H1 (cell line): ENCODE measurements around the gene ALPP. TPM values are rescaled to one million over a fixed set of nuclear protein-coding genes. Genes with fewer than 3 reads are reported as not detected.

Source experiments
- CTCF ChIA-PET: fragments of 300-600 bp; sonication (Branson Sonifier 250); formaldehyde crosslinking; loops from one replicate; lab custom pipeline; 2021; ENCODE audit not compliant: partially characterized antibody; lab: Charles Lee
- POLR2A ChIA-PET: fragments of 300-600 bp; sonication (Branson Sonifier 250); formaldehyde crosslinking; loops from one replicate; lab custom pipeline; 2021; ENCODE audit warnings: inconsistent platforms; ENCODE audit not compliant: partially characterized antibody; lab: Charles Lee
- DNase-seq, 2 experiments: peaks; one replicate each; pipeline versions ENCODE4 v3.0.0 to v3.0.0-alpha.2; 2010 to 2022; ENCODE audit warnings: low spot score in 2 of 2, low read depth in 1 of 2, mixed read lengths in 1 of 2
- FAIRE-seq: peaks from 2 replicates; lab custom pipeline; 2011; peaks lifted over from hg19 to GRCh38; lab: Jason Lieb, UNC
- H2AFZ ChIP-seq: 2 replicates; pipeline ENCODE4 v1.8.1; 2012; ENCODE audit warnings: low read length, inconsistent platforms
- H2AK5ac ChIP-seq: 2 replicates; pipeline ENCODE4 v1.6.1; 2013; ENCODE audit warnings: low read depth, low read length
- H2BK120ac ChIP-seq: replicated peaks from 2 replicates; pipeline ENCODE3; 2013; ENCODE audit warnings: low read depth, low read length, inconsistent platforms
- H2BK12ac ChIP-seq: 2 replicates; pipeline ENCODE4 v1.6.1; 2013; ENCODE audit warnings: low read depth, low read length
- H2BK15ac ChIP-seq: 2 replicates; pipeline ENCODE4 v1.6.1; 2013; ENCODE audit warnings: low read length
- H2BK20ac ChIP-seq: 2 replicates; pipeline ENCODE4 v1.6.1; 2013; ENCODE audit warnings: low read length
- H2BK5ac ChIP-seq: 2 replicates; pipeline ENCODE4 v1.6.1; 2013; ENCODE audit warnings: low read depth, low read length
- H3K14ac ChIP-seq: 2 replicates; pipeline ENCODE4 v1.6.1; 2013; ENCODE audit warnings: inconsistent platforms; ENCODE audit not compliant: insufficient read length
- H3K18ac ChIP-seq: 2 replicates; pipeline ENCODE4 v1.6.1; 2013; ENCODE audit warnings: low read length; ENCODE audit errors: extremely low read depth
- H3K23ac ChIP-seq: 2 replicates; pipeline ENCODE4 v1.6.1; 2013; ENCODE audit warnings: inconsistent platforms; ENCODE audit not compliant: insufficient read length
- H3K23me2 ChIP-seq: 2 replicates; pipeline ENCODE4 v1.6.1; 2013; ENCODE audit warnings: low read depth, low read length
- H3K27ac ChIP-seq: 2 replicates; pipeline ENCODE4 v1.6.1; 2011; ENCODE audit warnings: low read depth, low read length, inconsistent platforms
- H3K27me3 ChIP-seq, 4 experiments: replicated peaks in 1 of 4; 1 replicate in 1 of 4; 2 replicates in 3 of 4; pipeline versions ENCODE4 v1.6.1 to v1.8.1; 2011 to 2013; ENCODE audit warnings: low read length in 3 of 4, mild to moderate bottlenecking in 3 of 4, inconsistent platforms in 2 of 4, mixed read lengths in 2 of 4, moderate library complexity in 1 of 4; ENCODE audit not compliant: control insufficient read depth in 3 of 4, insufficient read depth in 3 of 4; ENCODE audit errors: extremely low read depth in 1 of 4
- H3K36me3 ChIP-seq, 4 experiments: 2 replicates each; pipeline versions ENCODE4 v1.6.1 to v1.8.1; 2011 to 2013; ENCODE audit warnings: mild to moderate bottlenecking in 4 of 4, low read length in 3 of 4, moderate library complexity in 2 of 4, control low read depth in 1 of 4, inconsistent platforms in 1 of 4; ENCODE audit not compliant: insufficient read depth in 4 of 4, control insufficient read depth in 2 of 4
- H3K4ac ChIP-seq: replicated peaks from 2 replicates; pipeline ENCODE3; 2013; ENCODE audit warnings: low read length, low read depth, mixed read lengths, inconsistent platforms; ENCODE audit not compliant: insufficient read length
- H3K4me1 ChIP-seq, 4 experiments: replicated peaks in 1 of 4; 1 replicate in 1 of 4; 2 replicates in 3 of 4; pipeline versions ENCODE4 v1.6.1 to v1.8.1; 2011 to 2013; ENCODE audit warnings: low read length in 3 of 4, inconsistent platforms in 2 of 4, mixed read lengths in 1 of 4; ENCODE audit not compliant: insufficient read depth in 4 of 4, control insufficient read depth in 3 of 4
- H3K4me2 ChIP-seq, 2 experiments: 2 replicates each; pipeline versions ENCODE4 v1.6.1 to v1.8.1; 2011 to 2013; ENCODE audit warnings: low read depth in 2 of 2, low read length in 2 of 2, control low read depth in 1 of 2, inconsistent platforms in 1 of 2, mild to moderate bottlenecking in 1 of 2; ENCODE audit not compliant: insufficient read depth in 1 of 2
- H3K4me3 ChIP-seq, 4 experiments: fragments of 200-600, 300-600 bp in 1 of 4; sonication (generic), shearing (Covaris generic), sonication (Bioruptor Twin) in 1 of 4; 2 replicates each; pipeline versions ENCODE4 v1.5.1 to v1.8.1; 2011 to 2016; ENCODE audit warnings: low read length in 4 of 4, low read depth in 3 of 4, control low read depth in 2 of 4, inconsistent platforms in 2 of 4, mild to moderate bottlenecking in 2 of 4, mixed read lengths in 1 of 4, moderate library complexity in 1 of 4; ENCODE audit not compliant: insufficient read depth in 2 of 4; ENCODE audit errors: extremely low read depth in 1 of 4
- H3K56ac ChIP-seq: replicated peaks from 2 replicates; pipeline ENCODE3; 2013; ENCODE audit warnings: low read depth, mild to moderate bottlenecking, mixed read lengths, low read length, inconsistent platforms; ENCODE audit not compliant: insufficient read length
- H3K79me1 ChIP-seq: 2 replicates; pipeline ENCODE4 v1.6.1; 2013; ENCODE audit warnings: low read depth, low read length, control low read depth
- H3K79me2 ChIP-seq, 2 experiments: 2 replicates each; pipeline versions ENCODE4 v1.6.1 to v1.8.1; 2012 to 2013; ENCODE audit warnings: low read length in 2 of 2, mild to moderate bottlenecking in 2 of 2, inconsistent platforms in 1 of 2; ENCODE audit not compliant: insufficient read depth in 2 of 2, control insufficient read depth in 1 of 2
- H3K9ac ChIP-seq, 4 experiments: replicated peaks in 1 of 4; 1 replicate in 1 of 4; 2 replicates in 3 of 4; pipeline versions ENCODE4 v1.6.1 to v1.8.1; 2011 to 2013; ENCODE audit warnings: low read depth in 3 of 4, low read length in 3 of 4, control low read depth in 2 of 4, mild to moderate bottlenecking in 2 of 4, moderate library complexity in 2 of 4, inconsistent platforms in 1 of 4; ENCODE audit errors: extremely low read depth in 1 of 4
- H3K9me3 ChIP-seq, 2 experiments: 2 replicates each; pipeline versions ENCODE4 v1.6.1 to v1.8.1; 2012 to 2013; ENCODE audit warnings: mild to moderate bottlenecking in 2 of 2, moderate library complexity in 2 of 2, control low read depth in 1 of 2, inconsistent platforms in 1 of 2, low read depth in 1 of 2, low read length in 1 of 2, mixed read lengths in 1 of 2; ENCODE audit not compliant: insufficient read depth in 2 of 2
- H4K20me1 ChIP-seq, 2 experiments: replicated peaks in 1 of 2; 2 replicates each; pipeline versions ENCODE3 to v1.8.1; 2011 to 2013; ENCODE audit warnings: inconsistent platforms in 2 of 2, low read length in 2 of 2, mild to moderate bottlenecking in 1 of 2; ENCODE audit not compliant: insufficient read depth in 2 of 2, control insufficient read depth in 1 of 2
- H4K5ac ChIP-seq: 2 replicates; pipeline ENCODE4 v1.6.1; 2013; ENCODE audit warnings: low read length, low read depth, mixed read lengths, inconsistent platforms; ENCODE audit not compliant: insufficient read length
- H4K8ac ChIP-seq: 2 replicates; pipeline ENCODE4 v1.8.0; 2013; ENCODE audit warnings: mild to moderate bottlenecking, moderate library complexity, low read length, inconsistent platforms; ENCODE audit not compliant: insufficient read depth; ENCODE audit errors: extremely low read depth
- H4K91ac ChIP-seq: replicated peaks from 2 replicates; pipeline ENCODE3; 2013; ENCODE audit warnings: low read length, mixed read lengths, inconsistent platforms; ENCODE audit not compliant: insufficient read length
- CBX8 ChIP-seq: fragments of 300-800, 300-1000 bp; sonication (generic); IDR thresholded peaks from 2 replicates; pipeline ENCODE4 v1.7.1; 2016; ENCODE audit warnings: low read depth, low read length, borderline replicate concordance
- NRF1 ChIP-seq: IDR thresholded peaks from 2 replicates; pipeline ENCODE4 v1.6.1; 2011; ENCODE audit warnings: mild to moderate bottlenecking, low read depth, low read length, improper control_type of control experiment
- RXRA ChIP-seq: IDR thresholded peaks from 2 replicates; pipeline ENCODE4 v1.6.1; 2011; ENCODE audit warnings: low read depth, mild to moderate bottlenecking, low read length, moderate library complexity; ENCODE audit not compliant: insufficient read depth
- TAF7 ChIP-seq: optimal IDR thresholded peaks from 2 replicates; pipeline ENCODE3; 2011; ENCODE audit warnings: low read depth, mild to moderate bottlenecking, inconsistent platforms, low read length, moderate library complexity, borderline replicate concordance
- WGBS, 2 experiments: shearing (Covaris generic) in 1 of 2; methylation state at CpG; one replicate each; pipeline versions ENCODE4 v1.1.6 to v1.1.7; 2013 to 2015; ENCODE audit warnings: low lambda C conversion rate in 2 of 2, mixed read lengths in 2 of 2, inconsistent platforms in 1 of 2, low coverage in 1 of 2, missing lambda C conversion rate in 1 of 2; ENCODE audit not compliant: insufficient replicate concordance in 2 of 2, insufficient coverage in 1 of 2, insufficient read length in 1 of 2; ENCODE audit errors: extremely low coverage in 1 of 2, missing lambda C conversion rate in 1 of 2; 5-methylcytosine and 5-hydroxymethylcytosine counted together
- polyA plus RNA-seq, 7 experiments: library from polyadenylated mRNA; depleted of rRNA in 3 of 7; stranded (reverse) in 5 of 7; unstranded in 2 of 7; fragments of >200 nt in 5 of 7; fragments of 200-250 nt in 2 of 7; gene quantifications; 1 replicate in 5 of 7; 2 replicates in 1 of 7; 4 replicates in 1 of 7; pipeline versions ENCODE4 v1.2.1 to v1.2.3, GENCODE V29; 2011 to 2013; ENCODE audit warnings: missing spikeins in 2 of 7, mixed read lengths in 2 of 7
- total RNA-seq: library from RNA; stranded (reverse); fragmentation: NEBNext Ultra II Directional; extraction: Animal tissue kit (Norgen Biotek cat#: 25700); gene quantifications from 2 replicates; pipeline ENCODE4 v1.2.1, GENCODE V29; 2021

Gene ALPP
- total and polyA plus RNA-seq, 2 of the 8 experiments (the other 6 are each of a cell fraction or from before 2014, with no cell fraction given) = 0.15 TPM

GRCh38 chr2:232377841-232378734 is 463 bp upstream of the ALPP start:
- H3K9me3 ChIP-seq = no peaks in the 10 kb centered on the region
- no peak overlapping the region for H3K14ac ChIP-seq
- TF ChIP-seq RXRA = no peak
- no peak for TF ChIP-seq TAF7
- no peak for TF ChIP-seq CBX8
- TF ChIP-seq NRF1 = no peak
- no peak overlapping the region for H2BK20ac ChIP-seq
- H3K79me1 ChIP-seq = no peaks in the 10 kb centered on the region
- WGBS, 2 experiments = 82% methylated on average over 11 of the region's 17 CpGs; no CpG with 5 or more reads in 1 of the 2 experiments
- H4K20me1 ChIP-seq = no peaks in the 10 kb centered on the region
- FAIRE-seq (no peak), DNase-seq (no peak)
- no peaks in the 10 kb centered on the region for H3K23me2 ChIP-seq
- H3K27ac ChIP-seq = no peak overlapping the region
- H2BK15ac ChIP-seq = no peak overlapping the region
- H2AK5ac ChIP-seq = no peak overlapping the region
- H4K91ac ChIP-seq = no peak overlapping the region
- no peak overlapping the region for H3K23ac ChIP-seq
- no peak overlapping the region for H3K4me2 ChIP-seq
- POLR2A ChIA-PET = interaction anchor here (0.6 to 1.9 kb wide), 6 partner anchors 8 to 57 kb away, joined by 3 to 6 read pairs (median 4); partner anchors contain the start of gene ALPG
- H3K9ac ChIP-seq = no peak overlapping the region
- no peaks in the 10 kb centered on the region for H3K79me2 ChIP-seq
- no peaks in the 10 kb centered on the region for H3K36me3 ChIP-seq
- H2BK12ac ChIP-seq = no peak overlapping the region
- H3K4me1 ChIP-seq = peaks cover 0 to 16% (median 5%) of the 10 kb centered on the region in 4 experiments; a peak in 6 of 7 replicates
- no peak overlapping the region for H2BK5ac ChIP-seq
- H3K4me3 ChIP-seq = no peak overlapping the region
- no peak overlapping the region for H3K56ac ChIP-seq
- no peak overlapping the region; the same call in 1 of the 2 replicates for H3K18ac ChIP-seq
- H2BK120ac ChIP-seq = no peak overlapping the region
- H4K5ac ChIP-seq = no peak overlapping the region
- H2AFZ ChIP-seq = no peak overlapping the region
- H4K8ac ChIP-seq = no peak overlapping the region
- H3K4ac ChIP-seq = no peak overlapping the region
- peaks cover 0 to 8% (median 6%) of the 10 kb centered on the region in 4 experiments; a peak in 4 of 7 replicates for H3K27me3 ChIP-seq
- CTCF ChIA-PET = interaction anchor here (0.6 to 8.3 kb wide), 8 partner anchors 11 to 61 kb away, joined by 3 to 88 read pairs (median 4); no protein-coding TSS in a partner anchor
